Stimulated activated CD4-positive, alpha-beta T cell treated with anti-CD3 and anti-CD28 coated beads, Interleukin-15, amount 100 ng/mL, for 1 hour (primary cell): ENCODE results near the gene GPR37L1.
A peak's percentile ranks its signal among the peaks of the same experiment; 100 is the strongest.

ENCODE experiments used
- DNase-seq, 2 donors: peaks; one replicate each; pipeline ENCODE4 v3.0.0-alpha.2; 2020; ENCODE audit warnings: low read depth in 1 of 2, low spot score in 1 of 2

GPR37L1 gene

GRCh38 chr1:202154148-202154765 lies 31.5 kb downstream of the GPR37L1 start:
- no peak for DNase-seq

- peak in 1 of 2 donors; percentile 17 for DNase-seq
Measured at GRCh38 chr1:202154766-202155477, 32.2 kb downstream of the GPR37L1 start.

- DNase-seq = no peak
Measured at GRCh38 chr1:202155478-202156021, 32.8 kb downstream of the GPR37L1 start.

GRCh38 chr1:202156590-202156989 lies 33.9 kb downstream of the GPR37L1 start:
- DNase-seq = no peak

GRCh38 chr1:202157945-202158344 lies 35.2 kb downstream of the GPR37L1 start:
- DNase-seq = no peak

GRCh38 chr1:202158810-202159533 lies 36.3 kb downstream of the GPR37L1 start:
- no peak for DNase-seq

- peak; percentile 42 to 51 for DNase-seq
Measured at GRCh38 chr1:202159534-202160371, 37.0 kb downstream of the GPR37L1 start.

GRCh38 chr1:202160377-202160940 lies 37.7 kb downstream of the GPR37L1 start, which contains the start of gene PTPN7:
PTPN7 (minus strand) TSS chr1:202160602; CDS start chr1:202159402, 1,200 bp downstream.
- DNase-seq = peak; percentile 70 to 81

- no peak for DNase-seq
Measured at GRCh38 chr1:202161151-202162046, 38.7 kb downstream of the GPR37L1 start.

GRCh38 chr1:202162047-202162417 lies 39.3 kb downstream of the GPR37L1 start:
- peak in 1 of 2 donors; percentile 40 for DNase-seq

- no peak for DNase-seq
Measured at GRCh38 chr1:202162418-202163280, 39.9 kb downstream of the GPR37L1 start.

GRCh38 chr1:202163281-202164270 lies 40.9 kb downstream of the GPR37L1 start:
- no peak for DNase-seq

GRCh38 chr1:202164271-202165037 lies 41.7 kb downstream of the GPR37L1 start:
- DNase-seq = peak in 1 of 2 donors; percentile 51

- DNase-seq = peak in 1 of 2 donors; percentile 21
Measured at GRCh38 chr1:202165267-202165941, 42.7 kb downstream of the GPR37L1 start.

GRCh38 chr1:202165942-202166843 lies 43.5 kb downstream of the GPR37L1 start:
- DNase-seq = no peak
